Measurements from ENCODE around the gene TMBIM6.

TMBIM6 gene, protein sequence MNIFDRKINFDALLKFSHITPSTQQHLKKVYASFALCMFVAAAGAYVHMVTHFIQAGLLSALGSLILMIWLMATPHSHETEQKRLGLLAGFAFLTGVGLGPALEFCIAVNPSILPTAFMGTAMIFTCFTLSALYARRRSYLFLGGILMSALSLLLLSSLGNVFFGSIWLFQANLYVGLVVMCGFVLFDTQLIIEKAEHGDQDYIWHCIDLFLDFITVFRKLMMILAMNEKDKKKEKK

DNA sequence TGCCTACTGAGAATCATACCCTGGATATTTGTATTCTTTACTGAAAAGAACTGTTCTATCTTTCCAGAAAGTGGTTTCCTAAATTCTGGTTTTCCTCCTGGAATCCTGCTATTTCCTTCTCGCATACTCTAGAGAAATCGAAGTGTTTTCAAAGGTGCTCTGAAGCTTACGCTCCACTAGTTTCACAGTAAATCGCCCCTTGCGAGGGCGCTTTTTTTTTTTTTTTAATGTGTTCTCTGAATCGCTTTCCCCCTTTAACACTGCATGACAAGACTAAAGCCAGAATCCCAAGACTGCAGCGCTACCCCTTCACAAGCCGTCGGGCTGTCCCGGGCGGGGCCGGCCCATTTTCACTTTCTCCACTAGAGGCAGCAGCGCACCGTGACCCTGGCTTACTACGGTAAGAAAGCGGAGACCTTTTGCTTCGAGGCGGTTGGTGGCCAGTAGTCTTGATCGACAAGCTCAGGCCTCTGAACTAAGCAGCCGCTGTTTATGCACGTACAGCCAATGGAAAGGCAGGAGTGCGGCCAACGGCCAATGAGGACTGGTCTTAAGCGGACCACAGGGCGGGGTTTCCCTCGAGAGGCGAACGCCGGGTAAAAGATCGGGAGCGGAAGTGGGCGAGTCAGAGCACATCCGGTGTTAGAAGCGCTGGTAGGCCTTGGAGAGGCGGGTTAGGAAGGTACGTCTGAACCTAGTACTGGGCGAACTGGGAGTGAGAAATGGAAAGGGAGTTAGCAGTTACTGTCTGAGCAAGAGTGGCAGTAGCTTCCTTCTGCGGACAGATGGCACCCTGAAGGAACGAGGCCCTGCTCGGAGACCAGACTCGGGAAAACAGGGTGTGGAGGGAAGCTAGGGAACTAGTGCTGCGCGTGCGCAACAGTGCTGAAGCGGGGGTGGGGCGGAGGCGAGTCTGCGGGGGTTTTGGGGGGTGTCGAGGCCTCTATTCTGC is at the start of gene TMBIM6:
TMBIM6 (plus strand) TSS at position 628 of the 952 bp plus-strand sequence. CDS start 10,937 bp downstream, outside the sequence.
- TF ChIP-seq, protein P1, sequence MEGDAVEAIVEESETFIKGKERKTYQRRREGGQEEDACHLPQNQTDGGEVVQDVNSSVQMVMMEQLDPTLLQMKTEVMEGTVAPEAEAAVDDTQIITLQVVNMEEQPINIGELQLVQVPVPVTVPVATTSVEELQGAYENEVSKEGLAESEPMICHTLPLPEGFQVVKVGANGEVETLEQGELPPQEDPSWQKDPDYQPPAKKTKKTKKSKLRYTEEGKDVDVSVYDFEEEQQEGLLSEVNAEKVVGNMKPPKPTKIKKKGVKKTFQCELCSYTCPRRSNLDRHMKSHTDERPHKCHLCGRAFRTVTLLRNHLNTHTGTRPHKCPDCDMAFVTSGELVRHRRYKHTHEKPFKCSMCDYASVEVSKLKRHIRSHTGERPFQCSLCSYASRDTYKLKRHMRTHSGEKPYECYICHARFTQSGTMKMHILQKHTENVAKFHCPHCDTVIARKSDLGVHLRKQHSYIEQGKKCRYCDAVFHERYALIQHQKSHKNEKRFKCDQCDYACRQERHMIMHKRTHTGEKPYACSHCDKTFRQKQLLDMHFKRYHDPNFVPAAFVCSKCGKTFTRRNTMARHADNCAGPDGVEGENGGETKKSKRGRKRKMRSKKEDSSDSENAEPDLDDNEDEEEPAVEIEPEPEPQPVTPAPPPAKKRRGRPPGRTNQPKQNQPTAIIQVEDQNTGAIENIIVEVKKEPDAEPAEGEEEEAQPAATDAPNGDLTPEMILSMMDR (IDR thresholded peaks at IDR 0.05; ENCODE audit: low read depth, low read length) = peak; percentile 98
- peak; percentile 100 for DNase-seq (ENCODE audit: extremely low read depth, low read depth)

DNA sequence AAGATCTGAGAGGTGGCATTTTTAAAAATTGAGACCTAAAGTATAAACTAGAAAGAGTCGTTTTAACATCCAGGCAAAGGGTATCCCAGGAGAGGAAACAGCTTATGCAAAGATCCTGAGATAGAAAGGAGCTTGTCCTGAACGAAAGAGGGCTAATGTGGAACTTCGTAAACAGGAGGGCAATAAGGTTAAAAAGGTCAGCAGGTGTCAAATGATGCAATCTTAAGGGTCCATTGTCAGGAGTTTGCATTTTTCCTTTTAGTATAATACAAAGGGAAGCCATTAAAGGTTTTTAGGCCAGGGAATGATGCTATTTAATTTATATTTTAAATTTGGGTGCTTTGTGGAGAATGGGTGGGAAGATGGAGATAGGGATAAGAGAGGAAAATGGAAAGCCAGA is 48.5 kb upstream of the TMBIM6 start:
- TF ChIP-seq, protein P1 (IDR thresholded peaks at IDR 0.05; ENCODE audit: low read depth, low read length) = no peak
- DNase-seq (ENCODE audit: extremely low read depth, low read depth) = no peak

DNA sequence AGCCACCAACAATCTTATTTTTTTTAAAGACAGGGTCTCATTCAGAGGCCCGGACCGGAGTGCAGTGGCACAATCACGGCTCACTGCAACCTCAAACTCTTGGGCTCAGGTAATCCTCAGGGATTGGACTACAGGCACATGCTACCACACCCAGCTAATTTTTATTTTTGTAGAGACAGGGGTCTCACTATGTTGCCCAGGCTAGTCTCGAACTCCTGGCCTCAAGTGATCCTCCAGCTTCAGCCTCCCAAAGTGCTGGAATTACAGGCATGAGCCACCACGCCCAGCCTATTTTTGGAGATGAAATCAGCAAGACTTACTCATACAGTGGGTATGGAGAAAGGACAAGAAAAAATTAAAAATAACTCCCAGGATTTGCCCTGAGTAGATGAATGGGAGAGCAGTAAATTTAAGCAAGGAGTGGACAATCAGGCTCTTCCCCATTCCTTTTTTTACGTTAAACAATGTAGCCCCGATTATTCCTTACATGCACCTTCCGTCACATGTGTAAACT is 47.4 kb upstream of the TMBIM6 start:
- DNase-seq (ENCODE audit: extremely low read depth, low read depth) = no peak

DNA sequence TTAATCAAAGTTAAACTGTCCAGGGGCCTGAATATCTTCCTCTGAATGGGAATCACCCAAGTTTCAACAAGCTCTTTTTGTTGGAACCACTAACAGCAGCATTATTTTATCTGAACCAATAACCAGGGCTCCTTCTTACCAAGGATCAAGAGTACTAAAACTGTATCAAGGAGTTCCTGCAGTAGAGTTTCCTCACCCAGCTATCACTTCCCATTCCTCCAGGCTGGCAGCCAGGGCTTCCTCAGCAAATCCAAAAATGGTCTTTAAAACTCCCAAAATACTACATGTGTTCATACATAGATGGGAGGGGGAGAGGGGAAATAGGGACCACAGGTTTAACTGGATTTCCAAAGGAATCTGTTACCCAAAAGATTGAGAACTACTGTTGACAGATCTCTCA is 44.6 kb upstream of the TMBIM6 start:
- DNase-seq (ENCODE audit: extremely low read depth, low read depth) = no peak
- TF ChIP-seq, protein P1 (IDR thresholded peaks at IDR 0.05; ENCODE audit: low read depth, low read length) = no peak

More for the DNA sequence above, 47.4 kb upstream of the TMBIM6 start:
- TF ChIP-seq, protein P1 (IDR thresholded peaks at IDR 0.05; ENCODE audit: low read depth, low read length) = no peak

DNA sequence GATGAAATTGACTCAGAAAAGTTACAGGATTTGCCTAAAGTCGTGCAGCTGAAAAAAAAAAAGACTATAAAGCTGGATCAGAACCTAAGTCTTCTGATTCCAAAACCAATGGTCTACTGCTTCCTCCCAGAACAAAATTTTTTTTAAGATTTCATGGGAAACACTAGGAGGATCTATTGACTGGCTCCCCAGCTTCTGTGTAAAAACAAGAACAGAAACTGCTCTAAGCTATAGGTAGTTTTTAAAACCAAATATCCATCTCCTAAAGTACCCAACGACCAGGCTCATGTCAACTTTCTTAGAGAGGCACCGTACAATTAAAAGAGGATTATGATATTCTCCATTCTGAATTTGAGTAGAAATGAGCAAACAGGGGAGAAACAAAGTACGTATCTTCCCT is 43.5 kb upstream of the TMBIM6 start:
- no peak for DNase-seq (ENCODE audit: extremely low read depth, low read depth)
- TF ChIP-seq, protein P1 (IDR thresholded peaks at IDR 0.05; ENCODE audit: low read depth, low read length) = no peak

DNA sequence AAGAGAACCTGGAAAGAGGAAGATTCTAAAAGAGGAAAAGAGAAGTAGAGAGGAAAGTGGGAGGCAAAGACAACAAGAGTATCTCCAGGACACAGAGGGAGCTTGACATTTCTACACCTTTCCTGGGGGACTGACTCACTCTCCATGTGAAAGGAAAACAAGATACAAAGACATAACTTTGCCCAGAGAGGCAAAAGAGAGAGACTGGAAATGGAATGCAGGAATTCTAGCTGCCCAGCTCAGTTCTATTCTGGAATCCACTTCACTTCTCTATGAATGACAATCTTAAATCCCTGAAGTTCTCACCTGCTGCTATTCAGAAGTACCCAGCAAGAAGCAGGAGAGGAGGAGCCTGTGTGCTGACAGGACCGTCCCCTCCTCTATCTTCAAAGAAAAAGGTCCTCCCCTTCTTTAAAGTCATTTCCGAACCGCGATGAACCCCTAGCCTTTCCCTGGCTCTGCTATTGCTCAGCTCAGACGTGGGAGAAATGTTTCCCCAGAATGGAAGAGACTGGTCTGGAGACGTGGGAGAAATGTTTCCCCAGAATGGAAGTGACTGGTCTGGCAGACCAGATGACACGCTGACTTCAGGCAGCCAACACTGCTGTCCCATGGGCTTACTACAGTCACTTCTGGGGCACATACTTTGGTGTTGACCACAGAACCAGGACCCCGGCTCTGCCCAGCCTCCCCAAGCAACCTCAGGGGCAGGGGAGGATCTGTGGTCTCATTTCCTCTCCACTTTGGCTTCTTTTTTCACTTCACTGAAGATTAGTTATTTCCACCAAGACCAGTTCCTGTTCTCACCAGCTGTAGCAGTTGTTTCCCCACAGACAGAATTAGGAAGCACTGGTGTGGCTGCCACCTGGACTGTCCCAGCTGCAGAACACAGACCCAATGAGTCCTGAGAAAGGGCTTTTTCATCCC is 42.5 kb upstream of the TMBIM6 start:
- TF ChIP-seq, protein P1 (IDR thresholded peaks at IDR 0.05; ENCODE audit: low read depth, low read length) = no peak
- no peak for DNase-seq (ENCODE audit: extremely low read depth, low read depth)

All from AG09319 (cell line).